ENCODE data around the gene CAP1.
"Not testable (repeated sequence)": the region's sequence is repeated elsewhere in the genome, so short reads cannot be mapped to it uniquely, and the experiment has no call there.

The CAP1 gene

GRCh38 chr1:40040511-40041465 is at the start of gene CAP1:
TSS of gene CAP1 (plus strand) at chr1:40040729. CDS start at chr1:40059347, 18,618 bp downstream.
- in situ Hi-C loops (cut with MboI; ENCODE audit: low sequenced_read_pairs): no loop called here

- in situ Hi-C loops (cut with MboI; ENCODE audit: low sequenced_read_pairs): no loop called here
Observed at GRCh38 chr1:39992234-39992633, 48.3 kb upstream of the CAP1 start.

- in situ Hi-C loops (cut with MboI; ENCODE audit: low sequenced_read_pairs): no loop called here
Observed at GRCh38 chr1:39992888-39993287, 47.6 kb upstream of the CAP1 start.

GRCh38 chr1:39995973-39996393 is 44.5 kb upstream of the CAP1 start:
- in situ Hi-C loops (cut with MboI; ENCODE audit: low sequenced_read_pairs): no loop called here

- in situ Hi-C loops (cut with MboI; ENCODE audit: low sequenced_read_pairs): no loop called here
Observed at GRCh38 chr1:39996396-39997004, 44.0 kb upstream of the CAP1 start.

GRCh38 chr1:40001456-40001855 is 39.1 kb upstream of the CAP1 start:
- in situ Hi-C loops (cut with MboI; ENCODE audit: low sequenced_read_pairs): no loop called here

- in situ Hi-C loops (cut with MboI; ENCODE audit: low sequenced_read_pairs): no loop called here
Observed at GRCh38 chr1:40003156-40004093, 37.1 kb upstream of the CAP1 start.

- in situ Hi-C loops (cut with MboI; ENCODE audit: low sequenced_read_pairs): no loop called here
Observed at GRCh38 chr1:40004857-40005256, 35.7 kb upstream of the CAP1 start.

- in situ Hi-C loops (cut with MboI; ENCODE audit: low sequenced_read_pairs): not testable (repeated sequence)
Observed at GRCh38 chr1:40007481-40008034, 33.0 kb upstream of the CAP1 start.

- in situ Hi-C loops (cut with MboI; ENCODE audit: low sequenced_read_pairs): no loop called here
Observed at GRCh38 chr1:40011198-40011597, 29.3 kb upstream of the CAP1 start.

- in situ Hi-C loops (cut with MboI; ENCODE audit: low sequenced_read_pairs): no loop called here
Observed at GRCh38 chr1:40014253-40014706, 26.2 kb upstream of the CAP1 start.

GRCh38 chr1:40014812-40015594 is 25.5 kb upstream of the CAP1 start:
- in situ Hi-C loops (cut with MboI; ENCODE audit: low sequenced_read_pairs): no loop called here

GRCh38 chr1:40017951-40018575 is 22.5 kb upstream of the CAP1 start:
- in situ Hi-C loops (cut with MboI; ENCODE audit: low sequenced_read_pairs): no loop called here

GRCh38 chr1:40020447-40021085 is 20.0 kb upstream of the CAP1 start:
- in situ Hi-C loops (cut with MboI; ENCODE audit: low sequenced_read_pairs): no loop called here

- in situ Hi-C loops (cut with MboI; ENCODE audit: low sequenced_read_pairs): no loop called here
Observed at GRCh38 chr1:40023379-40023944, 17.1 kb upstream of the CAP1 start.

- in situ Hi-C loops (cut with MboI; ENCODE audit: low sequenced_read_pairs): no loop called here
Observed at GRCh38 chr1:40024671-40025070, 15.9 kb upstream of the CAP1 start.

- in situ Hi-C loops (cut with MboI; ENCODE audit: low sequenced_read_pairs): no loop called here
Observed at GRCh38 chr1:40027647-40028046, 12.9 kb upstream of the CAP1 start.

GRCh38 chr1:40029608-40030007 is 10.9 kb upstream of the CAP1 start:
- in situ Hi-C loops (cut with MboI; ENCODE audit: low sequenced_read_pairs): no loop called here

Measured in HL-60/S4 treated with retinoic acid at 250 ng/mL for 4 days and 3 days (cell line).